T-helper 9 cell (primary cell): ENCODE measurements around the gene FAM210B.
"Not testable (repeated sequence)": the region's sequence is repeated elsewhere in the genome, so short reads cannot be mapped to it uniquely, and the experiment has no call there.

Experiments
- DNase-seq: peaks from one replicate; pipeline ENCODE4 v3.0.0-alpha.2; 2020
- total RNA-seq, 2 donors: gene quantifications; one replicate each; lab custom pipeline; 2026; lab: John Stamatoyannopoulos, UW

The FAM210B gene, protein sequence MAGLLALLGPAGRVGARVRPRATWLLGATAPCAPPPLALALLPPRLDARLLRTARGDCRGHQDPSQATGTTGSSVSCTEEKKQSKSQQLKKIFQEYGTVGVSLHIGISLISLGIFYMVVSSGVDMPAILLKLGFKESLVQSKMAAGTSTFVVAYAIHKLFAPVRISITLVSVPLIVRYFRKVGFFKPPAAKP
- total RNA-seq: 23.9 to 39.9 reads per million in 2 donors

DNA sequence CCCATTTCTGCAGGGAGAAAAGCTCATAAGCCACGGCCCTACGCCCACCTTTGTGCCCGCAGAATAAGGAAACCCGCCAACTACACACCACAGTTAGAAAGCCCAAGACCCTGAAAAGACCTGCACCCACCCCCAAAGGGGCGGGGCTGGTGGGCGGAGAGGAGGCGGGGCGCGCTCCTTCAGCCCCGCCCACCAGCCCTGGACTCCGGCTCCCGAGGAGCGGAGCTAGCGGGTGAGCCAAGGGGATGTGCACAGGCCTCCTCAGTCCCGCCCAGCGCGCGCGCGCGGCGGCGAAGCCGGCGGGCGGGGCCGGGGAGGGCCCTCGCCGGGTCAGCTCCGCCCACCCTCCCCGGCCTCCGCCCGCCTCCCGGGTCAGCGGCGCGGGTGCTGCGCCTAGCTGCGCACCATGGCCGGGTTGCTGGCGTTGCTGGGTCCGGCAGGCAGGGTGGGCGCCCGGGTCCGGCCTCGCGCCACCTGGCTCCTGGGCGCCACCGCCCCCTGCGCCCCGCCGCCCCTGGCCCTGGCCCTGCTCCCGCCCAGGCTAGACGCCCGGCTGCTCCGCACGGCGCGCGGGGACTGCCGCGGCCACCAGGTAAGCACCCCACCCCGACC lies at the start of gene FAM210B:
TSS of gene FAM210B (plus strand) at position 375 of the 612 bp plus-strand sequence. CDS start at position 407, 32 bp downstream.
- peak; percentile 72 for DNase-seq

DNA sequence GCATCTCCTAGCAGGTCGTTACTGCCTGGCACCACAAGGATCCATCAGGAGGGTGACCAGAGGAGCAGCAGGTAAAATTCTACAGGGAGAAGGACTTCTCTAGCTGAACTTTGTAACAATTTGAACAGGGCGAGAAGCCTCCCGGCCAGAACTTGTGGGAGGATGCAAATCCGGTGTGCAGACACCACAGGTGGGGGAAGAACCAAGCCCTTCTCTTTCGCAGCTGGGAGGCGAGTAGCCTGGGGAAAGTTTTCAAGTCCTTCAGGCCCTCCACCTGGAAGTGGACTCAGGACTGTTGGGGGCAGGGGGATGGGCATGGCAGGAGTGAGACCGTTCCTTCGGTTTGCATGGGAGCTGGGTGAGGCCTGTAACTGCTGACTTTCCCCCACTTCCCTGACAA lies 42.7 kb upstream of the FAM210B start:
- DNase-seq: no peak

DNA sequence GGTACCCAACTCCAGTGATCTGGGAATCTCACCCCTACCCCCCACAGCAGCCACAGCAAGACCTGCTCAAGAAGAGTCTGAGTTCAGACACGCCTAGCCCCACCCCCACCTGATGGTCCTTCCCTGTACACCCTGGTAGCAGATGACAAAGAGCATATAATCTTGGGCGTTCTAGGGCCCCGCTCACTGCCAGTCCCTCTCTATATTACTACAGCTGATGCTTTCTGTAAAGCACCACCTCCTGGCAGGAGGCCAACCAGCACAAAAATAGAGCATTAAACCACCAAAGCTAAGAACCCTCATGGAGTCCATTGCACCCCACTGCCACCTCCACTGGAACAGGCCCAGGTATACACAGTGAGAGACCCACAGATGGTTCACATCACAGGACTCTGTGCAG lies 42.3 kb upstream of the FAM210B start:
- DNase-seq: no peak

DNA sequence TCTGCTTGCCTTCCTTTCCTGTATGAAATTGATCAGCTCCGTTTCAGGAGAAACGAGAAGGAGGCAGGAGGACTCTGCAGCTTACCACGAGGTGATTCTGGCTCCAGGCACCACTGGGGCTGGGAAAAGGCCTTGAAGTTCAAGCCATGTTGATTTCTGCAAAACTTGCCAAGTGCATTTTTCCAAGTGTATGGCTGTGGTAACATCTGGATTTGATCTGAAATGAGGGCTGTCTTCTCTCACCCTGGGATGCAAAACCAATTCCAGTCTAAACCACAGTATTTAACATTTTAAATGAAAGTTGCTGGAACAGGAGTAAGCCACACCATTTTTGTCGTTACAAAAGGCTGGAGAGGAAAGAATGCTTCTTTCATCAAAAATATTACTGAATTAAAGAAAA lies 36.1 kb upstream of the FAM210B start:
- no peak for DNase-seq

DNA sequence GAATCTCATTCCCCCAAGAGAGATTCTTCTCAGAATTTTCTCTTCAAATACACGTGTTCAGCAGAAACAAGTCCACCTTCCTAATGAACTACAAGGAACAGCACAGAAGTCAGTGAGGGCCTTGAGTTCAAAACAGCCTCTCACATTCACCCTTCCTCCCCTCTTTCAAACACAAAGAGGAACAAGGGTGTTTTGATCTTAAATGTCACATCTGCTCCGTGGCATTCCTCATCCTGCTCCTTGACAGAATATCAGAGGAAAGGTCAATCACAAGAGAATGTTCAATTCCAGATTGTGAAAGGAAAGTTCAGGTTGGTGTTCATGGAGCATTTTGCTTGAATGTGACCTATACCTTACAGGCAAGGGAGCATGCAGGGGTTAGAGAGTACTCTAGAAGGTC lies 35.6 kb upstream of the FAM210B start:
- no peak for DNase-seq

DNA sequence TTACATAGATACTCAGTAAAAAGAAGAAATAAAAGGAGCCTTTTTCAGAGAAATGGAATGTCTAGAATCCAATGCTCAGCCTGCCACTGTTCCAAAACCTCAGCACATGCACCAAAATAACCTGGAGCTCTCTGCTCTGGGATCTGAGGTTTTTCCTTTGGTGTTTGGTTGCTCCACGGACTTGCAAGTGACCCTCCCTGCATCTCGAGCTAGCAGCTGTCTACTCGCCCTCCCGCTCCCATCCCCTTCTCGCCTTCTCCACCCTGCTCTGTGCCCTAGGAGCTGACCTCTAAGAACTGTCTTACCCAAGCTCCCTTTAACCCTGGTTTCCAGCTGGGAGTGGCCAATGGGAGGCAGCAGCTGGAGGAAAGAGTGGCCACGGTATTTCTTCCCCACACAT lies 35.1 kb upstream of the FAM210B start:
- DNase-seq: no peak

DNA sequence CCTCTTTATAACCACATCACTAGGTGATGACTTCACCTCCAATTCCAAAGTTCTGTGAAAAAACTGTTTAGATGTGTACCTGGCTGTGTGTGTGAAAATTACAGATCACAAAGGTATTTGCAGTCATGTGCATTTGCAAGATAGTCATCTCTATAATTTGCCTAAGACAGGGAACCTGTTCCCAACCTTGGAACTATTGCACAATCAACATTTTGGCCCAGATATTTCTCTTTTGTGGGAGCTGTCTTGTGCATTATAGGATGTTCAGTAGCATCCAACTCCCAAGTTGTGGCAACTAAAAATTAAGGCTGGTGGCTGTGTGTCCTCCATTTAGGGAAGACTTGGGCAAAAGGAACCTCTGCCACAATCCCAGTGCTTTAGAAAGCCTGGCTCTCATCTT lies 34.0 kb upstream of the FAM210B start:
- no peak for DNase-seq

DNA sequence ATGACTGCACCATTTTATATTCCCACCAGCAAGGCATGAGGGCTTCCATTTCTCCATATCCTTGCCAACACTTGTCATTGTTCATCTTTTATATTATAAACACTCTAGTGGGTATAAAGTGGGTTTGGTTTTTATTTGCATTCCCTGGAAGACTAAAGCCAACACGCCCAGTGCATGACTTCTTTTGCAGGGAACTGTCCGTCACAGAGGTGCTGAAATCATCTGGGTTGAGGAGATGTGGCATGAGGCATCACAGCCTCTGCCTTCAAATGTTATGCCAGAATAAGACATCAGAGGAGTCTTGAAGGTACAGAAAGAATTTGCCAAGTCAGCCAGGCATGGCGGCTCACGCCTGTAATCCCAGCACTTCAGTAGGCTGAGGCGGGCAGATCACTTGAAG lies 29.9 kb upstream of the FAM210B start:
- DNase-seq: no peak

DNA sequence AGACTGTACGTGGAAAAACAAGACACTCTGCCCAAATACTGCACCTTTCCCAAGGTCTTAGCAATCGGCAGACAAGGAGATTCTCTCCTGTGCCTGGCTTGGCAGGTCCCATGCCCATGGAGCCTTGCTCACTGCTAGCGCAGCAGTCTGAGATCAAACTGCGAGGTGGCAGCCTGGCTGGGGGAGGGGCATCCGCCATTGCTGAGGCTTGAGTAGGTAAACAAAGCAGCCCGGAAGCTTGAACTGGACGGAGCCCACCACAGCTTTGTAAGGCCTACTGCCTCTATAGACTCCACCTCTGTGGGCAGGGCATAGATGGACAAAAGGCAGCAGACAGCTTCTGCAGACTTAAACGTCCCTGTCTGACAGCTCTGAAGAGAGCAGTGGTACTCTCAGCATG lies 22.1 kb upstream of the FAM210B start:
- not testable (repeated sequence) for DNase-seq

DNA sequence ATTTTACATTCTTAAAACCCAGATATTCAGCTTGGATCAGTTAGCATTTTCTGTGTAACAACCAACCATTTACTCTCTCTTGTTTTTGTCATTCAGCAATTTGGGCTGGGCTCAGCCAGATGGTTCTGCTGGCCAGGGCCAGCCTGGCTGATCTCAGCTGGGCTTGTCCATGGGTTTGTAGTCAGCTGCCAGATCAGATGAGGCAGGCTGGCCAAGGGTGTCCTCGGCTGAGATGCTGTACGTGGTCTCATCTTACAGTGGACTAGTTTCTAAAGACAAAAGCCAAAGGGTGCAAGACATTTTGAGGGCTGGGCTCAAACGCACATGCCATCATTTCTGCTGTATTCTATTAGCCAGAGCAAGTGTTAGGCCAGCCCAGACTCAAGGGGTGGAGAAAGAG lies 16.0 kb upstream of the FAM210B start:
- no peak for DNase-seq

DNA sequence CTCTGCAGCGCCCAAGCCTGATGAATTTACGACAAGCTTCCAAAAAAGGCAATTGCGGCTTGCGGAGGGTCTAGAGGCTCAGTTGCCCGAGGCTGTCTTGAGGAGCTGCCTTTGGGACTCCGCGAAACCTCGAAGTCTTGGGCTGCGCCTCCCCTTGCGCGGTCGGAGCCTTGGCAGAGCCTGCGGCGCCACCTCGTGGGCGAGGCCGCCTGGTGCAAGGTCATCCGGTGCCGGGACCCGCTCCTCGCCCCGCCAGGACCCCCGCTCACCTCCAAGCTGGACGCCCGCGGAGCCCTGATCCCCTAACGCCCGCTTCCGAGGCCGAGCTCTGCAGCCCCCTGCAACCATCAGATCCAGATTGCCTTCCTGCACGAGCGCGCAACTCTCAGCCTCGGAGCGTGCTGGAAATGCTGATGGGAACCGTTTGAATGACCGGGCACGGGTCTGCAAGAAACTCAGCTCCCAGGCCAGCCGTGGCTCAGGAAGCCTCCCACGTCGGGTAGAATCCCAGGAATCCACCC lies 14.9 kb upstream of the FAM210B start:
- DNase-seq: peak; percentile 17

DNA sequence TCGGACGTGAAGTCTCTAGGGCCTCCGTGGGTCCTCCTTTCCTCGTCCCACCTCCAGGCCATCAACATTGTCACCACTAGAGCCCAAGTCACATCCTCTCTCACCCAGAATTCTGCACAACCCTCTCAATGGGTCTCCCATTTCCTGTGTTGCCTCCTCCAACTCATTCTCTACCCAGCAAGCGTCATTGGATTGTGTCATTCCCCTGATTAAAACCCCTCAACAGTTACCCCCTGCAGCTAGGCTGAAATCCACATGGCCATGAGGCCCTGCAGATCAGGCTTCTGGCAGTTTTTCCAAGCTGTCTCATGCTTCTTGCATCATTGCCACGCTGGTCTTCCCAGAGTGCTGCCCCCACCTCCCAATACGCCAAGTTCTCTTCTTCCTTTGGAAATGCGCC lies 12.9 kb upstream of the FAM210B start:
- no peak for DNase-seq

DNA sequence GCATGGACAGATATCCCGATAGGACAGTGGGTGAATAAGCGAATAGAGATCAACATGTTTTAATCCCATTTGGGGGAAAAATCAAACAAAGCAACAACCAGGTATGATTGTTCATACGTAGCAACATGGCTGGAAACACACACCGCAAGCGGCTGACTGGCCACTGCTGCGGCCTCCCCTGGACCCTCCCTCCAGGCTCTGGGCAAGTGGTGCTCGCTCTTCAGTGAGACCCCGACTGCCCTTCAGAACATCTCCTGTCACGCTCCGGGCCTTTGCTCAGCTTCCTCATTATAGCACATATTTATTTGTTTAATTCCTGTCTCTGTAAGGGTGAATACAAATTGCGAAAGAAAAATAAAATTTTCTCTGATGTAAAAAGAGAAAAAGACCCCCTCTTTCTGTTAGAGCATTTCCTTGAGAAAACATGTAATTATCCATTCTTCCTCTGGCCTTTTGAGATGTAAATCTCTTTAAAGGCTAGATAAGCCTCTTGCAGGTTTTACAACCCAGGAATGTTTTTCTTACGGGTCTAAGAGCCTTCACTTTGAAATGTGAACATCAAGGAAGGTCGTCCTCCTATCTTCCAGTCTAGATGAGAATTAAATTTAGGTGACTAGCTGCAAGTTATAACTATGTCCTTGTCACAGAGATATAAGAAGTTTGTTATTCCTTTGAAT lies 11.0 kb upstream of the FAM210B start:
- DNase-seq: no peak

DNA sequence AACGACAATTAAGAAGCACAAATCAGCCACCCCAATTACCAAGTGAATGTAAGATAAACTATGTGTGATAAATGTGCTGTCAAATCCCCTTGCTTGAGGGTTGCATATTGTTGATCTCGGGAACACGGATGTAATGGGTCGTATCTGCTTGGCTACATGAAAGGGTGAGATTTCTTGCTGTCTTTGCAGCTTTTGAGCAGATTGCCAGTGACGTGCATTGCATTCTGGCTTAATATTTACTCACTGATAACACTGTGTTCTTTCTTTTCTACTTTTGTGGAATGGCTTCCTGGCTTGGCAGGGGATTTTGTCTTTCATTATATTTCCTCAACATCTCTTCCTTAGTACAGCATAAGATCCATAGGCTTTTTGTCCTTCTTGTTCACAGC lies 10.5 kb upstream of the FAM210B start:
- DNase-seq: no peak

DNA sequence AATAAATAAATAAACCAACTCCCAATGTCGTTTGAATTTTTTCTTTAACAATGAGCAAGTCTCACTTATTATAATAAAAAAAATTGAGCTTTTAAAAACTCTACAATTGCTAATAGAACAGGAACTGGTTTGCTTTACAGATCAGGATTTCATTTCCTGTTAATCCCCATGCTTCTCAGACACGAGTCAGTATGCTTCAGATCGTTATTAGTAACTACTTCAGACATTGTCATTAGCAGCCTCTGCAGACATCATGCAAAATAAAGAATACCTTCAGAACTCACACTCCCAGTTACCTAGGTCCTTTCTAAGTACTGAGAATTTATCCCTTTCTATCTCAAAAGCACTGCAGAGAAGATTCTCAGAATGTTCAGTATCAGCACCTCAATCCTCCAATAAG lies 10.0 kb upstream of the FAM210B start:
- DNase-seq: no peak

DNA sequence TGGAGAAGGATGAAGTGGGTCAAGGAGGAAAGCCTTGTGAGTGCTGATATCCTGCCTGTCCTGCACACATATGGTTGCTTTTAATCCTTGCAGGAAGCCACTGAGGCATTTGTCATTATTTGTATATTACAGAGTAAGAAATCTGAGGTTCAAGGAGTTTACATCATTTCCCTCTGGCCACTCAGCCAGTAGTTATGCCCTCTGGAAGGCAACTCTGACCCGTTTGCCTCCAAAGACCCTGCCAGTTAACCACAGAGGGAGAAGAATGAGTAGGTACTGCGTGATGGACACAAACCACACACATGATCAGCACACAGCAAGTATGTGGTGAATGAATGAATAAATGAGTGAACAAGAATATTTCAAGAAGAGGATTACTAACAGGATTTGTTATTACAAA lies 7.9 kb upstream of the FAM210B start:
- no peak for DNase-seq

DNA sequence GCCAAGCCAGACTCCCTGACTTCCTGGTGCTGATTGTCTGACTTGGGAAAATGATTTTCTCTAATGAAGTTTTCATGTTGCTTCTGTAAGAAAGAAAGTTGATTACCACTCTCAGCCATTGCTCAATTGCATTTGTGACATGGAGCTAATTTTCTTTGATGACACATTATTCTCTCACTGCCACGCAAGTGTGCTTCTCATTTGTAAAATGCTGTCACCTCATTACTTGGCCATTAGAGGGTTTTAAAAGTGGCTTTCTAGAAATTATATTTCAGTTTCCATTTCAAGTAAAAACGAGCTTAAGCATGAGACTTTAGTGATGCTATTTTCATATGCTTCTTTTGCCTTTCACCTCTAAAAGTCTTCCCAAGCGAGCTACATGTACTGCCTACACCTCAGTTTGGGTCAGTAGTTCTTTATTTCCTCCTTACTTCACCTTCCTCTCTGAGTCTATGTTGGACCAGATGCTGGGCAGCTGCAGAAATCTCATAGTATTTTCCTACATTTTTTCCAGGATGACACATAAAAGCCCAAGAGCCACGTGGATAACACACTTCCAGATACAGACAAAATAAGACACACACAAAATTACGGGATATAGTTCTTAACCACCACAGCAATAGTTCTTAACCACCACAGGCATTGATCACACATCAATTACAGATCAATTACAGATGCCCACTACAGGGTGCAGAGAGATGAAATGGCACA lies 6.3 kb upstream of the FAM210B start:
- no peak for DNase-seq

DNA sequence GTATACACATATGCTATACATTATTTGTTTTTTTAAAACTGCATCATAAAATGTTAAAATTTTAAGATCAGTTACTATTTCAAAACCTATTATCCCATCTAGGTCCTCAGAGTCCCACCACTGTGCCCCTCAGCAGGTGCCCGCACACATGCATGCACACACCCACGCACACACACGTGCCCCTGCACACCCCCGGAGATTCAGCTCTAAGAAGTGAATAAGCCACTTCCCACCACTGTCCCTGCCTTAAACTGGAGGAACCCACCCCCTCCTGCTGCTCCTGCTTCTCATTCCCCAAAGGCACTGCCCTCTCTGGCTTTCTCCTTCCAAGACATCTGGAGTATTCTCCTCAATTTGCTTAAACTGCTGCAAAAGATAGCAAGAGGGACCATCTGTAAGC lies 5.4 kb upstream of the FAM210B start:
- no peak for DNase-seq

DNA sequence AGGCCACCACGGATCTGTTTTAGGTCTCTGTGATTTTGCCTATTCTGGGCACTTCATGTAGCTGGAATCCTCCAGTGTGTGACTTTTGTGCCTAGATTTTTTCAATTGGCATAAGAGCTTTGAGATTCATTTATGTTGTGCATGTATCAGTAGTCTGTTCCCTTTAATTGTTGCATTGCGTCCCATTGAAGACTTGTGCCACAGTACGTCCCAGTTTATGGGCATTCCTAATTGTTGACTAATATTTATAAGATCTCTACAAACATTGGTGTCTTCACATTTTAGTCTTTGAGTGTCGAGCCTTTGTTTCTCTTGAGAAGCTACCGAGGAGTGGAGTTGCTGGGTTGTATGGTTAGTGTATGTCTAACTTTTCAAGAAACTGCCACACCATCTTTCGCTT lies 704 bp upstream of the FAM210B start:
- DNase-seq: no peak

DNA sequence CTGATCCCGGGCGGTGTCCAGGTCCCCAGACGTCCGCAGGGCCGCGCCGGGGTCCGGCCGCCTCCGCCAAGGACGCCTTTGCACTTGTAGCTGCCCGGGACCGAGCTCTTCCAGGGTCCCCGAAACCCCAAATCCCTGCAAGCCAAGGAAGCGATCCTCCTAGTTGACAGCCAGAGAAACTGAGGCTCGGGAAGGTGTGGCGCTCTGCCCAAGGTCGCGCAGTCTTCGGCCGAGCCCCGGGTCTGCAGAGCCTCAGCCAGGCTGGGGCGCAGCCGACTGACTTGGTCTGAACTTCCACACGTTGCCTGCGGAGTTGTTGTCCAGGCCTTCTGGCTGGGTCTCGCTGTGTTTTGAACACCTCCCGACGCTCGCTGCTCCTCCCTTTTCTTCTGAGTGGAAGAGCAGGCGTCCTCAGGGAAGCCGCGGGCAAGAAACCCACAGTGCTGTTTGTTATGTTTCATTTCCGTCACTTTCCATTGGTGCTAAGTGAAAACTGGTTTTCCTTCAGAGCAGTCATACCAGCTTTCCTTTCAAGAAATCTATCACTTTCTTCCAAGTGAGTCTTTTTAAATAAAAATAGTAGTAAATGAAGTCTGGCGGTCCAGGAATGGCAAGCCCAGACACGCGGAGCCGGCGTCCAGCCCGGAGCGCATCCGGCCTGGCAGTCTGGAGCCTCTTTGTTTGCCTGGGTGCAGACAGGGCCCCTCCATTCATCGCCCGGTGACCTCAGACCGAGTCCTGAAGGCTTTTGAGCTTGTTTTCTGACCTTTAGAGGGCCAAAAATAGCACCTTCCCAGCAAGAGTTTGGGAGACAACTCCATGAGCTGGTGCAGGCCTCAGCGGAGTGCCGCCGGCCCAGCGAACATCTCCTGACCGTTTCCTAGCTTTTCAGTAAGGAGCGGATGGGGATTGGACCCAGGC lies 698 bp downstream of the FAM210B start:
- no peak for DNase-seq

DNA sequence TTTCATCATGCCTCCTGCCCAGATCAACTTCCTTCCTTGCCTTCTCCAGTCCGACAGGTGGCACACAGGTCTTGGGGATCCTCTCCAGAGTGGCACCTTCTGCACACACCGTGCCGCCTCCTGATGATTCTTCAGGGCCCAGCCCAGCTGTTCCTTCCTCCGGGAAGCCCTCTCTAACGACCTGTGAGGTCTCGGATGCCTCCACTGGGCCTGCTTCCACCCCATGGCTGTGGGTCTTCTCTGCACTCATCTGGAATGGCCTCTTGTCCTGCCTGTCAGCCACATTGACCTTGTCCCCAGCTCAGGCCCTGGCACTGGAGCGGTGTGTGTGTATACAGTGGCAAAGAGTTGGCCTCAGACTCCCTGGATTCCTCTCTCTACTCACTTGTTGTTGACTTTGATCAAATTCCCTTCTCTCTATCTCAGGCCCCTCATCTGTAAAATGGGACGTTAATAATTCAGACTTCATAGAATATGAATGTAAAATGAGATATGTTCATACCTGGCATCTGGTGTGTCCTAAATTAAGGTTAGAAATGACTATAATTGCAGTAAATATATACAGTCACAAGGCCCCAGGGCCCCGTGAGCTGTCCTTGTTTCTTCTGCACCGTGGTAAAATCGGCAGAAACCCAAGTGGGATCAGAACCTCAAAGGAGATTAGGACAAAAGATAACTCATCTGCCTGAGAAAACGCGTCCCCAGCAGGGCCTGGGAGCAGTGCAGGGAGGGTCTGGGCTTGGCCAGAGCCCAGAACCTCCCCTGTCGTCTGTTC lies 1.5 kb downstream of the FAM210B start:
- no peak for DNase-seq

DNA sequence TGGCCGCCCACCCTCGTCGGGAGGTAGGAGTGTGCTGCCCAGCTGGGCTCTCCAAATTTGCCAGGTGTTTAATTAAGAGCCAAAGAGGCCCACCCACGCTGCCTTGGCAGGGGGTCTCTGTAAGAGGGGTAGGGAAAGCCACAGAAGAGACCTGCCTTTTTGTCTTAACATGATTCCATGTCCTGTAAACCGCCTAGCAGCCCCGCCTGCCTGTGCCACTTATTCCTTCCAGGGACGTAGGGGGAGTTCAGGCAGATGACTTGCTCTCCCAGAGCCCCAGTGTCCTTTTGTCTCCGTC lies 2.1 kb downstream of the FAM210B start:
- DNase-seq: no peak
